GM23338 (cell line): ENCODE data around the gene MPPED2. TPM values are rescaled to one million over a fixed set of nuclear protein-coding genes. Genes with fewer than 3 reads are reported as not detected.

Source experiments
- ATAC-seq: fragments of 200-7000 bp; cut with Tn5 transposase; 3 replicates; pipeline ENCODE4 v1.9.1; 2020
- DNase-seq: peaks from one replicate; pipeline ENCODE4 v3.0.0-alpha.2; 2015; ENCODE audit warnings: low spot score
- H2AFZ ChIP-seq: fragments of 200-600 bp; sonication (generic); 2 replicates; pipeline ENCODE4 v1.8.0; 2016; ENCODE audit warnings: antibody characterized with exemption, mild to moderate bottlenecking, moderate library complexity
- H3F3A ChIP-seq: fragments of 200-600 bp; sonication (generic); replicated peaks from 2 replicates; pipeline ENCODE4 v1.8.0; 2017; ENCODE audit warnings: antibody characterized with exemption, mixed run types, low read depth
- H3K27ac ChIP-seq: fragments of 200-600 bp; sonication (generic); 2 replicates; pipeline ENCODE4 v1.6.1; 2016; ENCODE audit warnings: low read depth
- H3K27me3 ChIP-seq: fragments of 200-600 bp; sonication (generic); 2 replicates; pipeline ENCODE4 v1.8.0; 2016; ENCODE audit warnings: mild to moderate bottlenecking, mixed run types, moderate library complexity; ENCODE audit not compliant: insufficient read depth
- H3K36me3 ChIP-seq: fragments of 200-600 bp; sonication (generic); 2 replicates; pipeline ENCODE4 v1.8.0; 2016; ENCODE audit warnings: mild to moderate bottlenecking; ENCODE audit not compliant: insufficient read depth
- H3K4me1 ChIP-seq: fragments of 200-600 bp; sonication (generic); 2 replicates; pipeline ENCODE4 v1.8.0; 2016; ENCODE audit warnings: mild to moderate bottlenecking, moderate library complexity; ENCODE audit not compliant: insufficient read depth
- H3K4me2 ChIP-seq: fragments of 200-600 bp; sonication (generic); 2 replicates; pipeline ENCODE4 v1.7.1; 2017; ENCODE audit warnings: mixed run types
- H3K4me3 ChIP-seq: fragments of 200-600 bp; sonication (generic); 2 replicates; pipeline ENCODE4 v1.6.1; 2016; ENCODE audit warnings: mixed run types
- H3K79me2 ChIP-seq: fragments of 200-600 bp; sonication (generic); replicated peaks from 2 replicates; pipeline ENCODE4 v1.8.0; 2017; ENCODE audit warnings: mild to moderate bottlenecking; ENCODE audit not compliant: insufficient read depth
- H3K9me2 ChIP-seq: fragments of 200-600 bp; sonication (generic); 2 replicates; pipeline ENCODE4 v1.8.0; 2017; ENCODE audit not compliant: insufficient read depth
- H4K20me1 ChIP-seq: fragments of 200-600 bp; sonication (generic); replicated peaks from 2 replicates; pipeline ENCODE4 v1.8.0; 2017; ENCODE audit warnings: mild to moderate bottlenecking; ENCODE audit not compliant: insufficient read depth
- H3K27ac Mint-ChIP-seq: 2 replicates; pipeline ENCODE4 v1.8.0; 2020; ENCODE audit warnings: inconsistent platforms, mild to moderate bottlenecking, moderate library complexity, mixed read lengths
- H3K27me3 Mint-ChIP-seq: 3 replicates; pipeline ENCODE4 v1.8.0; 2022; ENCODE audit warnings: low read depth, mild to moderate bottlenecking, moderate library complexity, mixed read lengths, inconsistent platforms; ENCODE audit not compliant: insufficient read depth, poor library complexity
- H3K36me3 Mint-ChIP-seq: 3 replicates; pipeline ENCODE4 v1.8.0; 2021; ENCODE audit warnings: low read depth, mild to moderate bottlenecking, inconsistent platforms, moderate library complexity, mixed read lengths
- H3K4me1 Mint-ChIP-seq: 3 replicates; pipeline ENCODE4 v1.8.0; 2020; ENCODE audit warnings: mild to moderate bottlenecking, inconsistent platforms, mixed read lengths
- H3K4me3 Mint-ChIP-seq: 3 replicates; pipeline ENCODE4 v1.8.0; 2021; ENCODE audit warnings: moderate library complexity, mild to moderate bottlenecking, inconsistent platforms, mixed read lengths
- H3K9me3 Mint-ChIP-seq: 3 replicates; pipeline ENCODE4 v1.8.0; 2020; ENCODE audit warnings: moderate library complexity, mild to moderate bottlenecking, inconsistent platforms, mixed read lengths
- CREB1 ChIP-seq: fragments of 250-450 bp; sonication (Bioruptor Pico); IDR thresholded peaks from 2 replicates; pipeline ENCODE4 v1.5.0; 2020; ENCODE audit warnings: low read depth, mild to moderate bottlenecking, moderate library complexity
- EZH2phosphoT487 ChIP-seq: fragments of 200-600 bp; sonication (generic); IDR thresholded peaks from one replicate; pipeline ENCODE4 v1.8.1; 2018; ENCODE audit warnings: antibody characterized with exemption; ENCODE audit not compliant: unreplicated experiment
- JUNB ChIP-seq: IDR thresholded peaks from one replicate; pipeline ENCODE4 v1.6.1; 2016; ENCODE audit warnings: antibody characterized with exemption; ENCODE audit not compliant: unreplicated experiment
- NANOG ChIP-seq: IDR thresholded peaks from 2 replicates; pipeline ENCODE4 v1.6.1; 2016; ENCODE audit warnings: antibody characterized with exemption, borderline replicate concordance
- POLR2AphosphoS5 ChIP-seq: IDR thresholded peaks from 2 replicates; pipeline ENCODE4 v1.6.1; 2016; ENCODE audit warnings: antibody characterized with exemption, low read depth
- STAT1 ChIP-seq: IDR thresholded peaks from one replicate; pipeline ENCODE4 v1.6.1; 2016; ENCODE audit warnings: antibody characterized with exemption; ENCODE audit not compliant: unreplicated experiment
- polyA plus RNA-seq: library from polyadenylated mRNA; unstranded; fragments of >200 nt; fragmentation: Nextera tagmentation; extraction: Ambion mirVana; gene quantifications from 2 replicates; pipeline ENCODE4 v1.2.1, GENCODE V29; 2016
- total RNA-seq: library from RNA; depleted of rRNA; stranded (reverse); fragments of >200 nt; shearing (Covaris generic); gene quantifications from 2 replicates; pipeline ENCODE4 v1.2.3, GENCODE V29; 2014
- TF ChIP-seq, protein P1 (sequence below): fragments of 250-450 bp; sonication (Bioruptor Pico); IDR thresholded peaks from 2 replicates; pipeline ENCODE4 v1.5.0; 2020; ENCODE audit warnings: mild to moderate bottlenecking, moderate library complexity
- TF ChIP-seq, protein P2 (sequence below): IDR thresholded peaks from 2 replicates; pipeline ENCODE4 v1.6.1; 2016; ENCODE audit warnings: antibody characterized with exemption
- TF ChIP-seq, protein P3 (sequence below), 2 experiments: fragments of 200-600 bp in 1 of 2; sonication (generic) in 1 of 2; conservative IDR thresholded peaks; 2 replicates each; pipeline versions ENCODE4 v1.5.1 to v1.6.1; 2016 to 2017; ENCODE audit warnings: antibody characterized with exemption in 2 of 2, low read depth in 2 of 2, mild to moderate bottlenecking in 2 of 2, moderate library complexity in 1 of 2

Gene MPPED2
- total and polyA plus RNA-seq, 2 experiments from 2014 or later: 4.4 to 6.8 TPM

DNA sequence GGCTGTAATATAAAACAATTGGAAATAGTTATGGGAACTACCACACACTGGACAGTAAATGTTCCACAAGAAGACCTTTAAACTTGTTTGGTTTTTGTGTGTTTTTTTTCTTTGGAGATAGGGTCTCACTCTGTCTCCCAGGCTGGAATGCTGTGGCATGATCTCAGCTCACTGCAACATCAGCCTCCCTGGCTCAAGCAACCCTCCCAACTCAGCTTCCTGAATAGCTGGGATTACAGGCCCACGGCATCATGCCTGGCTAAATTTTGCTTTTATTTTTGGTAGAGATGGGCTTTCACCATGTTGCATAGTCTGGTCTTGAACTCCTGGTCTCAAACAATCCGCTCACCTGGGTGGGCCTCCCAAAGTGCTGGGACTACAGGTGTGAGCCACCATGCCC is 121.0 kb downstream of the MPPED2 start (continued):
- TF ChIP-seq, protein P1, sequence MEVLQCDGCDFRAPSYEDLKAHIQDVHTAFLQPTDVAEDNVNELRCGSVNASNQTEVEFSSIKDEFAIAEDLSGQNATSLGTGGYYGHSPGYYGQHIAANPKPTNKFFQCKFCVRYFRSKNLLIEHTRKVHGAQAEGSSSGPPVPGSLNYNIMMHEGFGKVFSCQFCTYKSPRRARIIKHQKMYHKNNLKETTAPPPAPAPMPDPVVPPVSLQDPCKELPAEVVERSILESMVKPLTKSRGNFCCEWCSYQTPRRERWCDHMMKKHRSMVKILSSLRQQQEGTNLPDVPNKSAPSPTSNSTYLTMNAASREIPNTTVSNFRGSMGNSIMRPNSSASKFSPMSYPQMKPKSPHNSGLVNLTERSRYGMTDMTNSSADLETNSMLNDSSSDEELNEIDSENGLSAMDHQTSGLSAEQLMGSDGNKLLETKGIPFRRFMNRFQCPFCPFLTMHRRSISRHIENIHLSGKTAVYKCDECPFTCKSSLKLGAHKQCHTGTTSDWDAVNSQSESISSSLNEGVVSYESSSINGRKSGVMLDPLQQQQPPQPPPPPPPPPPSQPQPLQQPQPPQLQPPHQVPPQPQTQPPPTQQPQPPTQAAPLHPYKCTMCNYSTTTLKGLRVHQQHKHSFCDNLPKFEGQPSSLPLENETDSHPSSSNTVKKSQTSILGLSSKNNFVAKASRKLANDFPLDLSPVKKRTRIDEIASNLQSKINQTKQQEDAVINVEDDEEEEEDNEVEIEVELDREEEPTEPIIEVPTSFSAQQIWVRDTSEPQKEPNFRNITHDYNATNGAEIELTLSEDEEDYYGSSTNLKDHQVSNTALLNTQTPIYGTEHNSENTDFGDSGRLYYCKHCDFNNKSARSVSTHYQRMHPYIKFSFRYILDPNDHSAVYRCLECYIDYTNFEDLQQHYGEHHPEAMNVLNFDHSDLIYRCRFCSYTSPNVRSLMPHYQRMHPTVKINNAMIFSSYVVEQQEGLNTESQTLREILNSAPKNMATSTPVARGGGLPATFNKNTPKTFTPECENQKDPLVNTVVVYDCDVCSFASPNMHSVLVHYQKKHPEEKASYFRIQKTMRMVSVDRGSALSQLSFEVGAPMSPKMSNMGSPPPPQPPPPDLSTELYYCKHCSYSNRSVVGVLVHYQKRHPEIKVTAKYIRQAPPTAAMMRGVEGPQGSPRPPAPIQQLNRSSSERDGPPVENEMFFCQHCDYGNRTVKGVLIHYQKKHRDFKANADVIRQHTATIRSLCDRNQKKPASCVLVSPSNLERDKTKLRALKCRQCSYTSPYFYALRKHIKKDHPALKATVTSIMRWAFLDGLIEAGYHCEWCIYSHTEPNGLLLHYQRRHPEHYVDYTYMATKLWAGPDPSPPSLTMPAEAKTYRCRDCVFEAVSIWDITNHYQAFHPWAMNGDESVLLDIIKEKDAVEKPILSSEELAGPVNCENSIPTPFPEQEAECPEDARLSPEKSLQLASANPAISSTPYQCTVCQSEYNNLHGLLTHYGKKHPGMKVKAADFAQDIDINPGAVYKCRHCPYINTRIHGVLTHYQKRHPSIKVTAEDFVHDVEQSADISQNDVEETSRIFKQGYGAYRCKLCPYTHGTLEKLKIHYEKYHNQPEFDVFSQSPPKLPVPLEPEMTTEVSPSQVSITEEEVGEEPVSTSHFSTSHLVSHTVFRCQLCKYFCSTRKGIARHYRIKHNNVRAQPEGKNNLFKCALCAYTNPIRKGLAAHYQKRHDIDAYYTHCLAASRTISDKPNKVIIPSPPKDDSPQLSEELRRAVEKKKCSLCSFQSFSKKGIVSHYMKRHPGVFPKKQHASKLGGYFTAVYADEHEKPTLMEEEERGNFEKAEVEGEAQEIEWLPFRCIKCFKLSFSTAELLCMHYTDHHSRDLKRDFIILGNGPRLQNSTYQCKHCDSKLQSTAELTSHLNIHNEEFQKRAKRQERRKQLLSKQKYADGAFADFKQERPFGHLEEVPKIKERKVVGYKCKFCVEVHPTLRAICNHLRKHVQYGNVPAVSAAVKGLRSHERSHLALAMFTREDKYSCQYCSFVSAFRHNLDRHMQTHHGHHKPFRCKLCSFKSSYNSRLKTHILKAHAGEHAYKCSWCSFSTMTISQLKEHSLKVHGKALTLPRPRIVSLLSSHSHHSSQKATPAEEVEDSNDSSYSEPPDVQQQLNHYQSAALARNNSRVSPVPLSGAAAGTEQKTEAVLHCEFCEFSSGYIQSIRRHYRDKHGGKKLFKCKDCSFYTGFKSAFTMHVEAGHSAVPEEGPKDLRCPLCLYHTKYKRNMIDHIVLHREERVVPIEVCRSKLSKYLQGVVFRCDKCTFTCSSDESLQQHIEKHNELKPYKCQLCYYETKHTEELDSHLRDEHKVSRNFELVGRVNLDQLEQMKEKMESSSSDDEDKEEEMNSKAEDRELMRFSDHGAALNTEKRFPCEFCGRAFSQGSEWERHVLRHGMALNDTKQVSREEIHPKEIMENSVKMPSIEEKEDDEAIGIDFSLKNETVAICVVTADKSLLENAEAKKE (CRISPR knock-in tag): no peak

DNA sequence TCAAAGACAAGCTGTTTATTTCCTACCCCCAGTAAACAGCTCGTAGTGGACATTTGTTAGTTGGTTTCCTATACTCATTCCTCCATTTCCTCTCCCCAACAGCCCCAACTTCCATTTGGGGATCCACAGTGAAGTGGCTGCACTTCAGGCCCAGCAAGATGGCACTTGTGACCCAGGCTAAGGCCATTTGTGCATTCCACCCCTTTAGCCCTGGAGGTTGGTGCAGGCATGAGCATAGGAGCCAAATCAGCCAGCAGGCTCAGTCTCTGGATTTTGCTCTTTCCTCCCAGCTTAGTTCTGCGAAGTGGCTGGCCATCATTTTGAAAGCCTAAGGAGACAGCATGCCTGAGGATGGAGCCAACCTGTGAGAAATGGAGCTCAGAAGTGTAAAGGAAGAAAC is 122.9 kb downstream of the MPPED2 start:
- Histone ChIP-seq H2AFZ (no peak overlapping the region), H3F3A (no peaks in the 10 kb centered on the region), H3K27me3 (no peaks in the 10 kb centered on the region), H3K79me2 (no peaks in the 10 kb centered on the region), H3K4me2 (peak overlapping the region; percentile 27; the same call in 1 of the 2 replicates), H3K36me3 (no peaks in the 10 kb centered on the region), H3K9me2 (no peaks in the 10 kb centered on the region), H3K27ac (no peak overlapping the region), H3K4me1 (peaks cover 37% of the 10 kb centered on the region), H4K20me1 (no peaks in the 10 kb centered on the region), H3K4me3 (no peak overlapping the region)
- Mint-ChIP-seq H3K4me3 (no peak overlapping the region), H3K27me3 (peaks cover 3% of the 10 kb centered on the region), H3K4me1 (peaks cover 34% of the 10 kb centered on the region), H3K9me3 (no peaks in the 10 kb centered on the region), H3K27ac (peak overlapping the region; percentile 90), H3K36me3 (no peaks in the 10 kb centered on the region)
- no peak for TF ChIP-seq POLR2AphosphoS5
- peak; percentile 70 for ATAC-seq
- peak; percentile 28 for DNase-seq

DNA sequence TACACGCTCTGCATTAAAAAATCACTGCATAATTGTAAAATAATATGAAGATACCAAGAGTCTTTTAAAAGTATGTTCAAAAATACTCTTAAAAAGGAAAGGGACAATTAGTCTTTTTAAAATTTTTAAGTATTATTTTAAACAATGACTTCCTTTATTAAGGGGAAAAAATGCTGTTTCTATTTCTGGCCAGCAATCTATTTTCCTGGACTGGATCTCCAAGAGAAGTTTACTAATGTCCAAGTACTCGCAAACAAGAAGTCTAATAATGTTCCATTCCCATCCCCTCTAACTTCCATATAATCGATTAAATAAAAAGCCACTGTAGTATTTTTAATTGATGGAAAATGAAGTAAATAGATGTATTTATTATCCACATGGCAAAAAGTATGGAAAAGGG is 123.7 kb downstream of the MPPED2 start:
- Histone ChIP-seq H3K4me1 (peaks cover 42% of the 10 kb centered on the region), H2AFZ (no peak overlapping the region), H3K9me2 (no peaks in the 10 kb centered on the region), H3K27ac (no peak overlapping the region; the same call in 1 of the 2 replicates), H3F3A (no peaks in the 10 kb centered on the region), H3K4me3 (no peak overlapping the region), H3K36me3 (no peaks in the 10 kb centered on the region), H4K20me1 (no peaks in the 10 kb centered on the region), H3K27me3 (no peaks in the 10 kb centered on the region), H3K79me2 (no peaks in the 10 kb centered on the region), H3K4me2 (peak overlapping the region; percentile 27)
- H3K36me3 Mint-ChIP-seq: no peaks in the 10 kb centered on the region
- H3K4me1 Mint-ChIP-seq: peaks cover 38% of the 10 kb centered on the region
- no peak overlapping the region for H3K4me3 Mint-ChIP-seq
- ATAC-seq (no peak), DNase-seq (no peak)
- H3K27ac Mint-ChIP-seq: no peak overlapping the region; the same call in 1 of the 2 replicates
- no peaks in the 10 kb centered on the region for H3K9me3 Mint-ChIP-seq
- H3K27me3 Mint-ChIP-seq: peaks cover 3% of the 10 kb centered on the region
- TF ChIP-seq CREB1 (CRISPR knock-in tag) (no peak), JUNB (no peak), EZH2phosphoT487 (no peak), NANOG (no peak), STAT1 (no peak)
- TF ChIP-seq, protein P2, sequence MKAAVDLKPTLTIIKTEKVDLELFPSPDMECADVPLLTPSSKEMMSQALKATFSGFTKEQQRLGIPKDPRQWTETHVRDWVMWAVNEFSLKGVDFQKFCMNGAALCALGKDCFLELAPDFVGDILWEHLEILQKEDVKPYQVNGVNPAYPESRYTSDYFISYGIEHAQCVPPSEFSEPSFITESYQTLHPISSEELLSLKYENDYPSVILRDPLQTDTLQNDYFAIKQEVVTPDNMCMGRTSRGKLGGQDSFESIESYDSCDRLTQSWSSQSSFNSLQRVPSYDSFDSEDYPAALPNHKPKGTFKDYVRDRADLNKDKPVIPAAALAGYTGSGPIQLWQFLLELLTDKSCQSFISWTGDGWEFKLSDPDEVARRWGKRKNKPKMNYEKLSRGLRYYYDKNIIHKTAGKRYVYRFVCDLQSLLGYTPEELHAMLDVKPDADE: no peak
- TF ChIP-seq, protein P3, sequence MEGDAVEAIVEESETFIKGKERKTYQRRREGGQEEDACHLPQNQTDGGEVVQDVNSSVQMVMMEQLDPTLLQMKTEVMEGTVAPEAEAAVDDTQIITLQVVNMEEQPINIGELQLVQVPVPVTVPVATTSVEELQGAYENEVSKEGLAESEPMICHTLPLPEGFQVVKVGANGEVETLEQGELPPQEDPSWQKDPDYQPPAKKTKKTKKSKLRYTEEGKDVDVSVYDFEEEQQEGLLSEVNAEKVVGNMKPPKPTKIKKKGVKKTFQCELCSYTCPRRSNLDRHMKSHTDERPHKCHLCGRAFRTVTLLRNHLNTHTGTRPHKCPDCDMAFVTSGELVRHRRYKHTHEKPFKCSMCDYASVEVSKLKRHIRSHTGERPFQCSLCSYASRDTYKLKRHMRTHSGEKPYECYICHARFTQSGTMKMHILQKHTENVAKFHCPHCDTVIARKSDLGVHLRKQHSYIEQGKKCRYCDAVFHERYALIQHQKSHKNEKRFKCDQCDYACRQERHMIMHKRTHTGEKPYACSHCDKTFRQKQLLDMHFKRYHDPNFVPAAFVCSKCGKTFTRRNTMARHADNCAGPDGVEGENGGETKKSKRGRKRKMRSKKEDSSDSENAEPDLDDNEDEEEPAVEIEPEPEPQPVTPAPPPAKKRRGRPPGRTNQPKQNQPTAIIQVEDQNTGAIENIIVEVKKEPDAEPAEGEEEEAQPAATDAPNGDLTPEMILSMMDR (conservative IDR thresholded peaks at IDR 0.05; ENCODE audit: low read depth in 2 of 2): no peak
